ENCODE data around the gene CHST11. TPM values are rescaled to one million over a fixed set of nuclear protein-coding genes. Genes with fewer than 3 reads are reported as not detected.

CHST11 gene
- total RNA-seq, 1 experiment from 2014 or later: 6.7 TPM

DNA sequence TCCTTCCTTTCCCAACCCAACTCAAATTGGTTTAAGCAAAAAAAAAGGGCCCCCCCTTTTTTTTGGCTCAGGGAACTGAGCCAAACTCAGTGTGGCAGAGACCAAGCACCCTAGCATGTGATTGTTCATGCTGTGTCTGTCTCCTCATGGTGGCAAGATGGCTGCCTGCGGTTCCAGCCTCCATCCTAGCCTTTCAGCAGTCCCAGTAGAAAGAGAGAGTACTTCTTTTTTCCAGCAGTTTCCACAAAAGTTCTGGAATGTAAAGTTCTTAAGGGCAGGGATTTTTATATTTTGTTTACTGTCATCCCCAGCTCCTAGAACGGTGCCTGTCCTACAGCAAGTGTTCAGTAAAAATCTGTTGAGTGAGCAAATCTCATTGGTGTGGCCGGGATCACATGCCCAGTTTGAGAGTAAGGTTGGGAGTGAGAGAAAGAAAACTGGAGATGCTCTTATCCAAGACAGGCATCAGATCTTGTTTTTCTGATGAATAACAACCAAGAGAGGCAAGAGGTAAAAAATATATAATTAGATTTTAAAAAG is 22.4 kb downstream of the CHST11 start:
- no peak overlapping the region for H2BK120ac ChIP-seq (ENCODE audit: low read depth, low read length, poor library complexity, severe bottlenecking)
- H2AK5ac ChIP-seq (ENCODE audit: insufficient read length, low read length): no peak overlapping the region
- no peak overlapping the region for H3K27ac Mint-ChIP-seq
- no peak overlapping the region for H3K27ac ChIP-seq (ENCODE audit: insufficient read length, low read depth, low read length)
- no peak overlapping the region for H2BK20ac ChIP-seq (ENCODE audit: low read depth, low read length, poor library complexity, severe bottlenecking)
- H3K4me1 ChIP-seq (ENCODE audit: insufficient read depth, low read length): no peaks in the 10 kb centered on the region
- no peak overlapping the region for H3K18ac ChIP-seq (ENCODE audit: insufficient read length, low read depth, low read length)
- H3K56ac ChIP-seq (ENCODE audit: insufficient read length, low read depth, low read length): no peak overlapping the region
- H4K20me1 ChIP-seq (ENCODE audit: control insufficient read depth, insufficient read depth, insufficient read length): no peaks in the 10 kb centered on the region
- H3K27me3 ChIP-seq (ENCODE audit: insufficient read depth, low read length): no peaks in the 10 kb centered on the region
- H2BK5ac ChIP-seq (ENCODE audit: insufficient read length, low read length): no peak overlapping the region
- H3K79me2 ChIP-seq (ENCODE audit: insufficient read depth, low read length): no peaks in the 10 kb centered on the region
- H3K9me3 ChIP-seq (ENCODE audit: control insufficient read depth, low read depth, low read length): no peaks in the 10 kb centered on the region
- no peaks in the 10 kb centered on the region for H3K79me1 ChIP-seq (ENCODE audit: insufficient read depth, low read depth, low read length, poor library complexity, severe bottlenecking)
- H4K8ac ChIP-seq (replicated peaks; ENCODE audit: insufficient read length, low read depth, low read length): no peak overlapping the region
- no peak overlapping the region for H3K23ac ChIP-seq (ENCODE audit: insufficient read length, low read depth, low read length)
- peaks cover 0 to 1% (median 0%) of the 10 kb centered on the region in 3 experiments; a peak in 1 of 7 replicates for H3K36me3 Mint-ChIP-seq (ENCODE audit: insufficient read depth in 1 of 3, low read depth in 3 of 3)
- H3K9ac ChIP-seq (ENCODE audit: extremely low read depth, insufficient read length, low read length): no peak overlapping the region
- H3K27me3 Mint-ChIP-seq (ENCODE audit: low read depth): no peaks in the 10 kb centered on the region
- H2AFZ ChIP-seq (ENCODE audit: low read length): no peak overlapping the region
- H3K4me2 ChIP-seq (ENCODE audit: insufficient read depth, insufficient read length, low read length): no peak overlapping the region
- no peak for TF ChIP-seq CTCF (conservative IDR thresholded peaks at IDR 0.05)
- H4K5ac ChIP-seq (ENCODE audit: insufficient read length, low read depth, low read length): no peak overlapping the region
- H3K4me1 Mint-ChIP-seq: peaks cover 7 to 10% of the 10 kb centered on the region in 2 experiments
- no peak overlapping the region for H3K4me3 Mint-ChIP-seq
- no peak overlapping the region for H3K4ac ChIP-seq (ENCODE audit: low read depth, low read length)
- no peak overlapping the region for H2BK15ac ChIP-seq (ENCODE audit: low read depth, low read length)
- no peaks in the 10 kb centered on the region; a peak in 2 of 5 replicates for H3K9me3 Mint-ChIP-seq
- DNase-seq: no peak
- no peaks in the 10 kb centered on the region for H3K23me2 ChIP-seq (ENCODE audit: insufficient read length, low read depth, low read length, poor library complexity, severe bottlenecking)
- H3T11ph ChIP-seq (ENCODE audit: low read length): no peak overlapping the region
- WGBS (ENCODE audit: extremely low coverage, insufficient read length, low lambda C conversion rate): no CpG with 5 or more reads among the region's 3 CpGs
- H4K91ac ChIP-seq (ENCODE audit: insufficient read length, low read depth, low read length): no peak overlapping the region
- H3K14ac ChIP-seq (ENCODE audit: insufficient read depth, low read length): no peak overlapping the region
- no peak overlapping the region for H2BK12ac ChIP-seq (ENCODE audit: insufficient read length, low read depth, low read length)
